GM18511 (cell line): ENCODE data around the gene TRAT1.
A peak's percentile ranks its signal among the peaks of the same experiment; 100 is the strongest.
"Not testable (repeated sequence)": the region's sequence is repeated elsewhere in the genome, so short reads cannot be mapped to it uniquely, and the experiment has no call there.

Source experiments
- ATAC-seq: cut with Tn5 transposase; IDR thresholded peaks from one replicate; pipeline ENCODE4 v1.9.1; 2021; ENCODE audit warnings: mild to moderate bottlenecking, moderate library complexity; ENCODE audit not compliant: unreplicated experiment

The TRAT1 gene, protein sequence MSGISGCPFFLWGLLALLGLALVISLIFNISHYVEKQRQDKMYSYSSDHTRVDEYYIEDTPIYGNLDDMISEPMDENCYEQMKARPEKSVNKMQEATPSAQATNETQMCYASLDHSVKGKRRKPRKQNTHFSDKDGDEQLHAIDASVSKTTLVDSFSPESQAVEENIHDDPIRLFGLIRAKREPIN

DNA sequence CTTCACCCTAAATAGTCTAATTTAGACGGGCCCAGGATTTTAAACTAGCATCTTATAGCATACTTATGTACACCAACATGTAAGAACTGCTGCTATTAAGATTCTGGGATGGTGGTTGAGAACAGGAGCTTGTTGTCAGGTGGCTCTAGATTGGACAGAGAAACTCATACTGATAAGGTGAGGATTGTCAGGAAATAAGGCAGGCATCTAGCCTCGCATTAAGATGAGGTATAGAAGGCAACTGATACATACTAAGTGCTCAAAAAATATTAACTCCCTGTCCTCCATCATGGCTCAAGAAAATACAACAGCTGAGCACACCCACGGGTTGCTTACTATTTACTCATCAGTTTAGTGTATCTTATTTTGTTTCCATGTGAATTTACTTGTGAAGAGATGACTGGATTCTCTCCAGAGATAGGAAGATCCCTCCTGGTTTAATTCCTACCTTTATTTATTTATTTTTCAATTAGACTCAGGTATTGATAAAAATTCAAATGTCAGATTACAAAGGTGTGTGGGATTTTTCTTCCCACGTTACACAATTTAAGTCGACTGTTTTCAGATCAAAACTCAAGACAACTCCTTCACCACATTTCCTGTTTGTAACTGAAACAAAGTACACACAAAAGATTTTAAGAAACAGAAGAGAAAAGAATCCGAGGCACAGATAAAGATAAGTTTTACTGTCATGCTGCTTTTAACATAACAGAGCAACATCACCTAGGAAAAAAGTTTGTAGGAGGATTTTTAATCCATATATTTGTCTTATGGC is at the start of gene TRAT1:
TRAT1 (plus strand) TSS at position 664 of the 775 bp plus-strand sequence. CDS start 142 bp downstream, outside the sequence.
- ATAC-seq: no peak

DNA sequence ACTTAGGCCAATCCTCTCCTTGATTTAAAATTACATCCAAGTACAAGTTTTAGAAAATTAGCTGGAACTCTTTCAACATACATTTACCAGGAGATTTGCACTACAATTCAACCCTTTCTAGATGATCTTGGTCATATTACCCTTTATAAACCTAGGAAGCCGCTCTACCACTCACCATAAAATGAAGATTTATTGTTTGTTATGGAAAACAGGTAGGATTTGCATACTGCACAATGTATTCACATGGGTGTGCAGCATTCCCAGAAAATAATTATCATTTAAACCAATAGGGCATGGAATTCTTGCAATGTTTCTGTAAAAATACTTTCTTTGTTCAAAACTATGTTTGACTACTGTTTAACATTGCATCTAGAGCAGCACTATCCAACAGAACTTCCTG is 46.9 kb upstream of the TRAT1 start:
- ATAC-seq: no peak

DNA sequence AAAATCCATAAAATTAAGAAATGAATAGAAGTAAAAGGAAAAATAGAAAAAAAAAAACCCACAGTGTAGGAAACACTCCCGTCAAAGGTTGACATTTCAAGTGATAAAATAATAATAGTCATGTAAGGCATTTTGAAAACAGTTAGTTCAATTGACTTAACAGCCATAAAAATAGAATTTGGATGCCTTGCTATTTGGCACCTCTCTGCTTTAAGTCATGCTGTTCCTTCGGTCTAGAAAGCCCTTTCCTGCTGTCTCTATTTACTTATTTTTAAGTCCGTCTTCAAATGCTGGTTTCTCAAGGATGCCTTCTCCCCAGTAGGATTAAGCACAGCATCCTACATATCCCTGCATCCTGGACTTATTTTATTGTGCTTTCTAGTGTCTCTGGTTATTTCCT is 43.1 kb upstream of the TRAT1 start:
- no peak for ATAC-seq

DNA sequence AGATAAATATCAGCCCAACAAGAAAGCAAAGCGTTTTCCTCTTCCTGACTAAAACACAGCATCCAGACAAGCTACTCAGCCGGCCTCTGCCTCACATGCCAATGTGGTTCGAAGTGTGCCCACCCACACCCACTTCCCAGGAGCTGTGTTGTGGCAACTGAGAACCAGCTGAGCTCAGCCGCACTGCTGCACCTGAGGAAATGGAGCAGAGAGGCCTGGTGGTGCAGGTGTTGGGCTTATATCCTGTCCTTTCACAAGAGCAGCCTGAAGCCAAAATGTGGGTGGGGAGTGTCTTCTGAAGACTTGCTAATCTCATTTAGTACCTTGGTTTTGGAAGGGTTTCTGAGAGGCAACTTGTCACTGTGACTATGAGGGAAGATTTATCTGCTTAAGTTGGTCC is 42.4 kb upstream of the TRAT1 start:
- ATAC-seq: no peak

DNA sequence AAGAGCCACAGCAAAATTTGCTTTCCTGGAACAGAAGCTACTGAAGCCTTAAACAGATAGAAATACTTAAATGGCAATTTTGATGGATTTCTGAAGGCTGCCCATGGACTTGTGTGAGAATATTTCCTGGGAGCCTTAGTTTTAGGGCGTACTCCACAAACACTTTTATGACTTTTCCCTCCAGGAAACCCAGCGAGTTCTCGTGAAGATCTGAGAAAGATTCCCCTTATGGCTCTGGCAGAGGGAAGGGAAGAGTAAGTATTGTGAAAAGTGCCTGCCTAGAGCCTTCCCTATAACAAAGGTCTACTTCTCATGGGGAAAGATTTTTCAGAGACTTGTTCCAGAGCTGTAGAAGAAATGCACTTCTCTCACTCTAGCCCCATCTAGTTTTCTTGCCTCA is 31.1 kb upstream of the TRAT1 start:
- ATAC-seq: no peak

- no peak for ATAC-seq
Measured at GRCh38 chr3:108804437-108804836, 18.1 kb upstream of the TRAT1 start.

DNA sequence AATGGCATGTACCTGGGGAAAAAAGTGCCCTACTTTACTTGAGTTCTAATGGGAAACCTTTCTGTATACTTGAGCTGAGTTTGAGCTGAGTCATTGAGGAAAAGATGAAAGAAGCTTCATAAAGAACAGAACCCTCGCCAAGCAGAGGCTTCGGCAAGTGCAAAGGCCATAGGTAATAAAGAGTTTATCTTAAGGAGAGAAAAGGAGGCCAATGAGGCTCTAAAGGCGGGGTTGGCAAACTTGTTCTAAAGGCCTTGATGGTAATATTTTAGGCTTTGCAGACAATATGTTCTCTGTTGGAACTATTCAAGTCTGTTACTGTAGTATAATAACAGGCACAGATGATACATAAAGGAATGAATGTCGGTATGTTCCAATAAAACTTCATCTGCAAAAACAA is 17.6 kb upstream of the TRAT1 start:
- ATAC-seq: no peak

DNA sequence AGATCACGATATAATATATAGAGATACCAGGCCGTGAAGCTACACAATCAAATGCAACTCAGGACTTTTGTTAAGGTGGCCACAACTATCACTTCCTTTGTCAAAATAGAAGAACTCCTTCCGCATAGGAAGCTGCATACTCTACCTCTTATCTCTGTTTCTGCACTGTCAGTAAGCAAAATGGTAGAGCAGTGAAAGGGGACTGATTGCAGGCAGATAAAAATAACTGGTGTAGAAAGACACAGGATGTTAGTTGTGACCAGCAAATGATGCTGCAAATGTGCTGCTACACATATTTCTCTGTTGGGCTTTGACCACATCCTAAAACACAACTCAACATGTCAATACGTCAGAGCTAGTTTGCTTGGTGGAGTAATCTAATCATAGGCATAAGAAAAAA is 16.3 kb upstream of the TRAT1 start:
- no peak for ATAC-seq

- peak; percentile 81 for ATAC-seq
Measured at GRCh38 chr3:108818404-108818803, 4.2 kb upstream of the TRAT1 start.

DNA sequence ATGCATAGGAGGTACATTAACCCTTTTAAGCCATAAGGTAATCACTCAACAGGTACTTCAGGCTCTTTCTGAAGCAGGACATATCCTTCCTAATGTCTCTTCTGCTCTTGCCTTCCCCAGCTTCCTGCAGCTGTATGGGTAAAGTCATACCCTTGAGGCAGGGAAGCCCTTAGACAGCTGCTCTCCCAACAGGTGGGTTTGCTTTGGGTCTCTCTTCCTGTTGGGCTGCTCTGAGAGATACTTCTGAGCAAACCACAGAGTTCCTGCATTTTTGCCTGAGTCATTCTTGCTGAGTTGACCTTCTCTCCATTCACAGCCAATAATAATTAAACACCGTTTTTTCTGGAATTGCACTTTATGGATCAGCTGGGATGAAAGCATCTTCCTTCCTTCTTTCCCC is 2.0 kb upstream of the TRAT1 start:
- ATAC-seq: no peak

- no peak for ATAC-seq
Measured at GRCh38 chr3:108823227-108823626, 641 bp downstream of the TRAT1 start.

- not testable (repeated sequence) for ATAC-seq
Measured at GRCh38 chr3:108823803-108824202, 1.2 kb downstream of the TRAT1 start.

DNA sequence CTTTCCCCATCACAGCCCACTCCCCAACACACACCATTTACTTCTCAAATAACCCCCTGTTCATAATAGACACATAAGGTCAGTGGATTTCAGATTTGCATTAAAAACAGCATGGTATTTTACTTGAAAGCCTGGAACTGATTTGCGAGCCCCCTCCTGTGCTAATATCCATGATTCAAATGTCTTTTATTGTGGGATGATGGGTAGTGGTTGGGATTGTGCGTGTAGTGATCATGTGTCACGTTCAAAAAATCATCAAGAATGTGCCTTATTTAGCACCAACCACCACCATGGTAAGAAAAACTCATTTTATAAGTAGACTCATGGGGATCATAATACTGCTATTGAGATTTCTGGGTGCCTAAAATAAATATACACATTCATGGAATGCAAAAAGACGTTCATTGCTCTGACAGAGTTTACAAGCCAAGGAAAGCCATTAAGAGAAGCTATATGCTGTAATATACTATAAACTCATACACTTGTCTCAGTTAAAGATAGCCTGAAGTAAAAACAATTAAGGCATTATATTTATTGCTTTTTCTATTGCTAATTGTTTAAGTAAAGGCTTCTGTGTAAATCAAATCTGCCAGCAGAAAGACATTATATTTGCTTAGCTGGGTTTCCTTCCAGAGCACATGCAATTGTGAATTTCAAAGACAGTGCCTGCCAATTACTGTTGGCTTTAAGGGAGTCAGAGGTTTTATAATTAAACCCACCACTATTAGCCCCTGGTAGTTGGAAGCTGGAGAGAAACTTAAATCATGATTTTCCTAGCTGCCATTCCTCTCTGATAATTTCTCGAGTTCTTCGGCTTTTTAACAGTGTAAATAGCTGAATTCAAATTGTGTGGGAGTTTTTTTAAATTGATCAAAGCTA is 4.0 kb downstream of the TRAT1 start:
- ATAC-seq: no peak

DNA sequence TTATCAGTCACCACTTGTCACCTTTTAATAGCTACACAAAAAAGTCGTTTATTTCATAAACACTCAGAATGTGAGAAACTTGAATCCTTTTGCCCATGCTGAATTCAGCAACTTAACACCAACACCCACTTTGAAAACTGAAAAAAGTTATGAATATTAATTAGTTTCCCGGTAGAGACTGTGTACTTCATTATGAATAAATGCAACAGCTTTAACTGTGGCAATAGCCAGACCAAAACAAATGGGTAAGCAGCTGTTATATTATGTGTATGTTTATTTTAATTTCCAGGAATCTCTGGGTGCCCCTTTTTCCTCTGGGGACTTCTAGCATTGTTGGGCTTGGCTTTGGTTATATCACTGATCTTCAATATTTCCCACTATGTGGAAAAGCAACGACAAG is 7.8 kb downstream of the TRAT1 start:
- no peak for ATAC-seq

- ATAC-seq: no peak
Measured at GRCh38 chr3:108830991-108831614, 8.5 kb downstream of the TRAT1 start.

DNA sequence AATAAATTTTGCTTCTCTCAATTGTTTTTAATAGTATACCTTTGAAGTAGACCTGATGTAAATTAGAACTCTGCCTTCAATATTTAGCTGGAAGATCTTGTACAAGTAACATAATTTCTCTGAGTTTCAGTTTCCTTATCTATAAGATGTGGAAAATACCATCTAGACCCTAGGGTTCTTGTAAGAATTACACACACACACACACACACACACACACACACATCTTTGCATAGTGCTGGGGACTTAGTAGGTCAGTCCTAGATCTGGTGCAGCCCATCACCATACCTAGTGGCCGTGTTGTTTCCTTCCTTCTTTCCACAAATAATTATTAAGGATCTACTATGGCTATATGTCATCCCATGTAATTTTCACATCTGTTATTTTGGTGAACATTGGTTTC is 11.0 kb downstream of the TRAT1 start:
- no peak for ATAC-seq

DNA sequence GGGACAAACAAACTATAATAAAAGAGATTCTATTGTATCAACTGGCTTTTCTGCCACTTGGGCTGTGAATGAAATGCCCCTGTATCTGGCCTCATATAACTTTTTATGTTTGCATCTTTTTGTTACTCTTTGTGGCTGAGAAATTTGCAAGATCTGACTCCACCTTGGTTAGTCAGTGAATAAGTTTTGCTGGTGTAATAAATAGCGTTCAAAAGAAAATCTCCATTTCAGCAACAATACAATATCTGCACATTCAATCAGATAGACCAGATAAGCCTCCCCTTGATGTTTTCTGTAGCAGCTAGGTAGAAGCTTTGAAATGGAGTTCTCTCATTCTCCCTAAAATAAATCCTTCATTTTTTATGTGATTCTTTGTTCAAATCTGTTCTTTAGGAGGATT is 12.0 kb downstream of the TRAT1 start:
- ATAC-seq: no peak

DNA sequence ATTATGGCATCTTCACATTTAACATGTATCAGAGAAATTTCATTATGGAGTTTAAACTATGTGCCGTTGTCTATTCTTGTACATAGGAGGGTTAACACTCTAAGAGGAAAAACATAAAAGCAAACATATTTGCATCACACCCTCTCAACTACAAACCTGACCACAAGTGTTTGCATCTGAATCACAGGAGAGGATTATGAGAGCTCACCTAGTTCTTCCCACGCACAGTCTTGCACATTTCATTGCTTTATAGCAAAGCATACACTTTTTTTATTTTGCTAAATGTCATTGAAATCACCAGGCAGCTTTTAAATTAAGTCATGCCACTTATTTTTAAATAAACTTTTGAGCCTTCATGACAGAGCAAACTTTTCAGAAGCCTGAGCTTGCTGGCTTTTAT is 12.5 kb downstream of the TRAT1 start:
- no peak for ATAC-seq

DNA sequence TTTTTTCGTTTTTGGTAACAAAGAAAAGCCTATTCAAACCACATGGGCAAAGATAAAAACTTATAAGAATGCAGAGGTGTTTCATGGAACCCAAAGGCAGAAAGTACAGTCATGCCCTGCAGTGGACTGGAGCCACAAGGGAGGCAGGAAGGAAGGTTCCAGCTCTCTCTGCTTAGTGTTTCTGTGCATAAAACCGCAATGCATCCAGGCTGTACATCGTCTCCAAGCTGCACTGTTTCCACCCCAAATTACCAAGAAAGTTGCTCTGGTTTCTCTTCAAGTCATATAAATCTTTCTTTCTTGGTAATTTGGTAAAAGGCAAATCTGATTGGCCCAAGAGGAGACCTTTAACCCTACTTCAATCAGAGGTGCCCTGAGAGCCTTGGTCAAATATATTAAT is 15.8 kb downstream of the TRAT1 start:
- no peak for ATAC-seq

DNA sequence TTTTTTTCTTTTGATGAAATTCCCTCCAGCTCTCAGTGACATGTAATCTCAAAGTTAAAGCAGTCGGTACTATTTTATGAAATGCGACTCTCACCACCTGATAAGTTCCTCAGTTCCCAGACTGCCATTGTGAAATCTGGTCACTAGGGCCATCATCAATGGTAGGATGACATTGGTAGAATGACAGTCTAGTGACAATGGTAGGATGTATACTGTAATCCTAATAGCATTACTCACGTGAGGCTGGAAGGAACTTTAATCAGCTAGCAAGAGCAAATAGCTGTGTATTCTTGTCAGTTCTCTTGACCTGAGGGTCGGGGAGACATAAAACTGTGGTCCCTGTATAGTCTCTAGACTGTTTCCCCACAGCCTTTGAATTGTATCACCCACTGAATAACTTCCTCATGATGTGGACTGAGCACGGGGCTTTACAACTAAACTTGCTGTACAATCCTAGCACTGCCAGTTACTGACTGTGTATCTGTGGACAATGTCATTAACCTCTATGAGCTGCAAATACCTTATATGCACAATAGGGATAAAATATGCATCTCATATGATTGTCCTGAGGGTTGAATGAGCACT is 23.2 kb downstream of the TRAT1 start:
- no peak for ATAC-seq

DNA sequence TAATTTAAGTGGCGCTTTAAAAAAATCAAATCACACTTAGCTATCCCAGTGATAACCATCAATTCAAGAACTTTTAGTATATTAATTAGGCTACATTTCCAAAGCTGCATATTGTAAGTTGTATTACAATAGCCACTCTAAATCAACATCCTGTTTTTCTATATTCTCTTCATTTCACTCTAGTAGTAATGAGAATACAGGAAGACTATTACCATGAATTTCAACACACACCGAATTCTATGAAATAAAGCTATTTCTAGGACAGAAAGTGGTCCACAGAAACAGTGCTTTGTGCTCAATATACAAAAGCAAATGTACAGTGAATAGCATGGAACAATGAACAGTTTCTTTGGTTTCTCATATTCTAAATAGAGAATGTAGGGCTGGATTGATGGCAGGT is 24.6 kb downstream of the TRAT1 start:
- no peak for ATAC-seq
